ENCODE results near the gene PHACTR3.

Gene PHACTR3

GRCh38 chr20:59743767-59744485, 139.6 kb downstream of the PHACTR3 start:
- Histone ChIP-seq H3K27ac (ENCODE audit: low read depth, low read length) (no peak overlapping the region), H3K36me3 (ENCODE audit: insufficient read depth, low read length) (no peaks in the 10 kb centered on the region), H2AFZ (ENCODE audit: low read length, unreplicated experiment) (no peak overlapping the region), H3K79me2 (ENCODE audit: control insufficient read depth, insufficient read depth, low read length, unreplicated experiment) (no peaks in the 10 kb centered on the region), H3K4me1 (ENCODE audit: control insufficient read depth, insufficient read depth, low read length, unreplicated experiment) (no peaks in the 10 kb centered on the region), H3K27me3 (ENCODE audit: insufficient read depth, low read length) (peaks cover 15% of the 10 kb centered on the region; the same call in 1 of the 2 replicates), H3K4me3 (ENCODE audit: low read depth, low read length) (no peak overlapping the region)

GRCh38 chr20:59744756-59745155, 140.4 kb downstream of the PHACTR3 start:
- no peaks in the 10 kb centered on the region for H3K36me3 ChIP-seq (ENCODE audit: insufficient read depth, low read length)
- no peaks in the 10 kb centered on the region for H3K4me1 ChIP-seq (ENCODE audit: control insufficient read depth, insufficient read depth, low read length, unreplicated experiment)
- no peak overlapping the region for H3K4me3 ChIP-seq (ENCODE audit: low read depth, low read length)
- peaks cover 19% of the 10 kb centered on the region for H3K27me3 ChIP-seq (ENCODE audit: insufficient read depth, low read length)
- H3K27ac ChIP-seq (ENCODE audit: low read depth, low read length) = no peak overlapping the region
- H2AFZ ChIP-seq (ENCODE audit: low read length, unreplicated experiment) = no peak overlapping the region
- no peaks in the 10 kb centered on the region for H3K79me2 ChIP-seq (ENCODE audit: control insufficient read depth, insufficient read depth, low read length, unreplicated experiment)

- no peaks in the 10 kb centered on the region for H3K36me3 ChIP-seq (ENCODE audit: insufficient read depth, low read length)
- peaks cover 24% of the 10 kb centered on the region for H3K27me3 ChIP-seq (ENCODE audit: insufficient read depth, low read length)
- H3K79me2 ChIP-seq (ENCODE audit: control insufficient read depth, insufficient read depth, low read length, unreplicated experiment) = no peaks in the 10 kb centered on the region
- no peak overlapping the region for H3K27ac ChIP-seq (ENCODE audit: low read depth, low read length)
- no peaks in the 10 kb centered on the region for H3K4me1 ChIP-seq (ENCODE audit: control insufficient read depth, insufficient read depth, low read length, unreplicated experiment)
- no peak overlapping the region for H3K4me3 ChIP-seq (ENCODE audit: low read depth, low read length)
- no peak overlapping the region for H2AFZ ChIP-seq (ENCODE audit: low read length, unreplicated experiment)
Observed at GRCh38 chr20:59745201-59745600, 140.9 kb downstream of the PHACTR3 start.

DNA sequence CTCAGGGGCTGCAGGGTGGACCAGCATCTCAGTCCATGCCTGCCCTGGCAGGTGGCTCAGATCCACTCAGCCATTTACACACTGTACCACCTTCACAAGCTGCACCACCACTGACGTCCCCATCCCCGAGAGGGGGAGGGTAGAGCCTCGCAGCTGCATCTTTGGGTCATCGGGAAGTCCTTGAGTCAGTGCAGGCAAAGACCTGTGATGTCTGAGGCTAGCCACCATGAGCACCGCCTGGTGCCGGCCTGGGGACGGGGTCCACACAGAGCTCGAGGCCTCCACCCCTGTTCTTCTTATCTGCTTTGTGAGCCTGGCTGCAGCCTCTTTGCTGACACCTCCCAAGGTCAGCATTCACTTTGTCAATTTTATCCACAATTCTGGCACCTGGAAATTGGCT, 141.4 kb downstream of the PHACTR3 start:
- Histone ChIP-seq H3K4me3 (ENCODE audit: low read depth, low read length) (no peak overlapping the region), H2AFZ (ENCODE audit: low read length, unreplicated experiment) (no peak overlapping the region), H3K36me3 (ENCODE audit: insufficient read depth, low read length) (no peaks in the 10 kb centered on the region), H3K79me2 (ENCODE audit: control insufficient read depth, insufficient read depth, low read length, unreplicated experiment) (no peaks in the 10 kb centered on the region), H3K4me1 (ENCODE audit: control insufficient read depth, insufficient read depth, low read length, unreplicated experiment) (no peaks in the 10 kb centered on the region), H3K27ac (ENCODE audit: low read depth, low read length) (no peak overlapping the region), H3K27me3 (ENCODE audit: insufficient read depth, low read length) (peaks cover 29% of the 10 kb centered on the region)

- H3K36me3 ChIP-seq (ENCODE audit: insufficient read depth, low read length) = no peaks in the 10 kb centered on the region
- no peaks in the 10 kb centered on the region for H3K4me1 ChIP-seq (ENCODE audit: control insufficient read depth, insufficient read depth, low read length, unreplicated experiment)
- H3K4me3 ChIP-seq (ENCODE audit: low read depth, low read length) = no peak overlapping the region
- H3K79me2 ChIP-seq (ENCODE audit: control insufficient read depth, insufficient read depth, low read length, unreplicated experiment) = no peaks in the 10 kb centered on the region
- no peak overlapping the region for H3K27ac ChIP-seq (ENCODE audit: low read depth, low read length)
- H2AFZ ChIP-seq (ENCODE audit: low read length, unreplicated experiment) = no peak overlapping the region
- peaks cover 31% of the 10 kb centered on the region for H3K27me3 ChIP-seq (ENCODE audit: insufficient read depth, low read length)
Observed at GRCh38 chr20:59746155-59746554, 141.8 kb downstream of the PHACTR3 start.

- Histone ChIP-seq H2AFZ (ENCODE audit: low read length, unreplicated experiment) (no peak overlapping the region), H3K27ac (ENCODE audit: low read depth, low read length) (no peak overlapping the region), H3K4me3 (ENCODE audit: low read depth, low read length) (no peak overlapping the region), H3K79me2 (ENCODE audit: control insufficient read depth, insufficient read depth, low read length, unreplicated experiment) (no peaks in the 10 kb centered on the region), H3K4me1 (ENCODE audit: control insufficient read depth, insufficient read depth, low read length, unreplicated experiment) (no peaks in the 10 kb centered on the region), H3K36me3 (ENCODE audit: insufficient read depth, low read length) (no peaks in the 10 kb centered on the region), H3K27me3 (ENCODE audit: insufficient read depth, low read length) (peaks cover 39% of the 10 kb centered on the region)
Observed at GRCh38 chr20:59747671-59748515, 143.6 kb downstream of the PHACTR3 start.

DNA sequence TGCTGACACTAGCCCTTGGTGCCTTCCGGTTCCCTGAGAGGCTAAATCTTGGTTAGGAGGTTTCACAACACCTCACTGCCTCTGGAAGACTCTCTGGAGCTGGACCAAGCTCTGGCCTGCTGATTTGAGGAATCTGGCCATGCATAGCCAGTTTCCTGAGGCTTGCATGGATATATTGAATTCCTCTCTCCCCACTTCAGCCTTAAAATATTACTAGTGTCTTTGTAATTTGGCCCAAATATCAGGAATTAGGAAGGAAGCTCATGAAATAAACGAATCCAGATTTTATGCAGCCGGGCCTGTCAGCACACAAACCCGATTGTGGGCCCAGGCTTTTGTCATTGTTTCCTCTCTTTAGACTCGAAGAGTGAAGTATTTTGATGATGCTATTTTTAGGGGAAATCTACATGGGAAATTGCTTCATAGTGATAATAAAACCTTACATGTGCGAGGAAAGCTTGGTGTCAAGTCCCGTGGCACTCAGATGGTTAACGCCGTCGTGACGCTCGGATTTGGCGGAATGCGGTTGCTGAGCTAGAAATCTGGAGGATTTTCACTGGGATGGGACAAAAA, 144.4 kb downstream of the PHACTR3 start:
- H3K79me2 ChIP-seq (ENCODE audit: control insufficient read depth, insufficient read depth, low read length, unreplicated experiment) = no peaks in the 10 kb centered on the region
- no peak overlapping the region for H3K4me3 ChIP-seq (ENCODE audit: low read depth, low read length)
- no peak overlapping the region for H3K27ac ChIP-seq (ENCODE audit: low read depth, low read length)
- no peaks in the 10 kb centered on the region for H3K4me1 ChIP-seq (ENCODE audit: control insufficient read depth, insufficient read depth, low read length, unreplicated experiment)
- H3K27me3 ChIP-seq (ENCODE audit: insufficient read depth, low read length) = peaks cover 47% of the 10 kb centered on the region
- H3K36me3 ChIP-seq (ENCODE audit: insufficient read depth, low read length) = no peaks in the 10 kb centered on the region
- no peak overlapping the region for H2AFZ ChIP-seq (ENCODE audit: low read length, unreplicated experiment)

- Histone ChIP-seq H3K4me1 (ENCODE audit: control insufficient read depth, insufficient read depth, low read length, unreplicated experiment) (no peaks in the 10 kb centered on the region), H3K27ac (ENCODE audit: low read depth, low read length) (no peak overlapping the region), H3K27me3 (ENCODE audit: insufficient read depth, low read length) (peaks cover 52% of the 10 kb centered on the region), H3K79me2 (ENCODE audit: control insufficient read depth, insufficient read depth, low read length, unreplicated experiment) (no peaks in the 10 kb centered on the region), H3K4me3 (ENCODE audit: low read depth, low read length) (no peak overlapping the region), H2AFZ (ENCODE audit: low read length, unreplicated experiment) (no peak overlapping the region), H3K36me3 (ENCODE audit: insufficient read depth, low read length) (no peaks in the 10 kb centered on the region)
Observed at GRCh38 chr20:59749301-59749700, 145.0 kb downstream of the PHACTR3 start.

DNA sequence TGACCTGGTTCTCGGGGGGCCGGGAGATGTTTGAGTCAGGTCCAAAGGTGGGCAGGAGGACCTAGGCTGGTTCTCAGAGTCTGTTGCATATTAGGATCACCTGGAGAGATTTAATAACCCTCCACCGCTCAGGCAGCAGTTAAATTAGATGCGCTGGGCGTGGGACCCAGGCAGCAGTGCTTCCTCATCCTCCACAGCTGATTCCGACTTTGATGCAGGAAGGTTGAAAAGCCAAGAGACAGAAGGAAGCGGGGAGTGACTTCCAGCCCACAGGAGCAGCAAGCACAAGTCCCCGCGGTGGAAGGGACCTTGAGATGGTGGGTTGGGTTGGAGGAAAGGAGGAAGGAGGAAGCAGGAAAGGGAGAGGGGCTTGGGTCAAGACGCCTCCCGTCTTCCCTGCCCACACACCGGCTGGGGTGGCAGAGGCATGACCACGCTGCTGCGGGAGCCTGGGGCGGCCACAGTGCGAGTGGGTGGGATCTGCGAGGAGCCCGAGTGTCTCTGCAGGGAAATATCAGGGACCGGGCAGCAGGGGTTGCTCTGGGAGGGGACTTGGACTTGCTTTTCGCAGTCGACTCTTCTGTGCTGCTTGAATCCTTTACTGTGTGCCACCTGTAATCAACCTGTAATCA, 146.0 kb downstream of the PHACTR3 start:
- Histone ChIP-seq H3K27ac (ENCODE audit: low read depth, low read length) (no peak overlapping the region), H3K27me3 (ENCODE audit: insufficient read depth, low read length) (peaks cover 56% of the 10 kb centered on the region), H3K79me2 (ENCODE audit: control insufficient read depth, insufficient read depth, low read length, unreplicated experiment) (no peaks in the 10 kb centered on the region), H3K36me3 (ENCODE audit: insufficient read depth, low read length) (no peaks in the 10 kb centered on the region), H3K4me3 (ENCODE audit: low read depth, low read length) (no peak overlapping the region), H2AFZ (ENCODE audit: low read length, unreplicated experiment) (no peak overlapping the region), H3K4me1 (ENCODE audit: control insufficient read depth, insufficient read depth, low read length, unreplicated experiment) (no peaks in the 10 kb centered on the region)

GRCh38 chr20:59751075-59751711, 146.9 kb downstream of the PHACTR3 start:
- Histone ChIP-seq H3K36me3 (ENCODE audit: insufficient read depth, low read length) (no peaks in the 10 kb centered on the region), H3K27ac (ENCODE audit: low read depth, low read length) (no peak overlapping the region), H2AFZ (ENCODE audit: low read length, unreplicated experiment) (no peak overlapping the region), H3K4me3 (ENCODE audit: low read depth, low read length) (no peak overlapping the region), H3K79me2 (ENCODE audit: control insufficient read depth, insufficient read depth, low read length, unreplicated experiment) (no peaks in the 10 kb centered on the region), H3K27me3 (ENCODE audit: insufficient read depth, low read length) (peaks cover 60% of the 10 kb centered on the region), H3K4me1 (ENCODE audit: control insufficient read depth, insufficient read depth, low read length, unreplicated experiment) (no peaks in the 10 kb centered on the region)
